Sigmoid colon (tissue), 4 donors: ENCODE data around the gene TMEM9B.

ENCODE experiments used
- CTCF ChIP-seq, 4 experiments: fragments of 450-650 bp in 3 of 4; fragments of 200-600 bp in 1 of 4; IDR thresholded peaks; one replicate each; pipeline ENCODE4 v1.5.1; 2016 to 2019; ENCODE audit warnings: antibody characterized with exemption in 4 of 4, mild to moderate bottlenecking in 3 of 4, moderate library complexity in 2 of 4
- EP300 ChIP-seq, 4 donors: sonication (generic); formaldehyde crosslinking; IDR thresholded peaks; one replicate each; pipeline ENCODE4 v1.6.1; 2017; ENCODE audit warnings: antibody characterized with exemption in 4 of 4

GRCh38 chr11:8988329-8989234 is 24.3 kb upstream of the TMEM9B start:
- TF ChIP-seq EP300 (IDR thresholded peaks at IDR 0.05) (no peak), CTCF (IDR thresholded peaks at IDR 0.05) (no peak)
